Vagina (tissue), 2 donors: ENCODE results near the gene AMOTL2. TPM values are rescaled to one million over a fixed set of nuclear protein-coding genes. Genes with fewer than 3 reads are reported as not detected.

ENCODE experiments used
- DNase-seq, 2 donors: peaks; one replicate each; pipeline ENCODE4 v3.0.0-alpha.2; 2017; ENCODE audit errors: extremely low spot score in 2 of 2
- H3K27ac ChIP-seq: fragments of 200-600 bp; sonication (generic); one replicate; pipeline ENCODE4 v1.5.1; 2019
- H3K27me3 ChIP-seq: fragments of 200-600 bp; sonication (generic); one replicate; pipeline ENCODE4 v1.5.1; 2019
- H3K36me3 ChIP-seq, 2 donors: fragments of 200-600 bp; sonication (generic); one replicate each; pipeline ENCODE4 v1.5.1; 2017 to 2019
- H3K4me1 ChIP-seq: fragments of 200-600 bp; sonication (generic); one replicate; pipeline ENCODE4 v1.5.1; 2019
- H3K4me3 ChIP-seq, 2 donors: fragments of 200-600 bp; sonication (generic); 1 replicate in 1 of 2; 2 replicates in 1 of 2; pipeline ENCODE4 v1.5.1; 2016 to 2019
- H3K9me3 ChIP-seq: fragments of 200-600 bp; sonication (generic); one replicate; pipeline ENCODE4 v1.5.1; 2019
- CTCF ChIP-seq, 3 experiments: fragments of 450-650 bp in 2 of 3; fragments of 200-600 bp in 1 of 3; sonication (generic) in 1 of 3; IDR thresholded peaks; one replicate each; pipeline ENCODE4 v1.5.1; 2017 to 2019; ENCODE audit warnings: antibody characterized with exemption in 3 of 3, mild to moderate bottlenecking in 2 of 3, moderate library complexity in 2 of 3
- POLR2A ChIP-seq, 2 donors: fragments of 450-650 bp; IDR thresholded peaks; one replicate each; pipeline ENCODE4 v1.6.1; 2017; ENCODE audit warnings: antibody characterized with exemption in 2 of 2, mild to moderate bottlenecking in 2 of 2, moderate library complexity in 2 of 2
- POLR2AphosphoS5 ChIP-seq, 2 donors: sonication (generic); formaldehyde crosslinking; IDR thresholded peaks; one replicate each; pipeline ENCODE4 v1.9.0; 2017; ENCODE audit warnings: antibody characterized with exemption in 2 of 2, mild to moderate bottlenecking in 2 of 2, low read depth in 1 of 2; ENCODE audit not compliant: insufficient read depth in 1 of 2
- intact Hi-C: fragments of 100-400 bp; cut with DNase I; formaldehyde crosslinking; loops from one replicate; pipeline ENCODE4 v1.15.1; 2023
- total RNA-seq: library from RNA; depleted of rRNA; stranded (reverse); fragments of >200 nt; gene quantifications from one replicate; pipeline ENCODE4 v1.2.3, GENCODE V29; 2016

The AMOTL2 gene
- total RNA-seq, 1 donor from 2014 or later, result 60.6 TPM

GRCh38 chr3:134328147-134328591 is 46.1 kb downstream of the AMOTL2 start:
- DNase-seq, result no peak

GRCh38 chr3:134327594-134327975 is 46.7 kb downstream of the AMOTL2 start:
- no peak overlapping the region for H3K4me3 ChIP-seq
- peak overlapping the region; percentile 80 for H3K27ac ChIP-seq
- no peak for DNase-seq
- intact Hi-C loops, result no loop called here
- no peaks in the 10 kb centered on the region for H3K36me3 ChIP-seq
- TF ChIP-seq POLR2A (IDR thresholded peaks at IDR 0.05) (no peak), POLR2AphosphoS5 (IDR thresholded peaks at IDR 0.05; ENCODE audit: insufficient read depth in 1 of 2, low read depth in 1 of 2) (no peak), CTCF (IDR thresholded peaks at IDR 0.05) (no peak)
- no peaks in the 10 kb centered on the region for H3K27me3 ChIP-seq
- peaks cover 55% of the 10 kb centered on the region for H3K4me1 ChIP-seq
- no peaks in the 10 kb centered on the region for H3K9me3 ChIP-seq

More at GRCh38 chr3:134328147-134328591, 46.1 kb downstream of the AMOTL2 start:
- H3K36me3 ChIP-seq, result no peaks in the 10 kb centered on the region
- no peaks in the 10 kb centered on the region for H3K9me3 ChIP-seq
- TF ChIP-seq POLR2AphosphoS5 (IDR thresholded peaks at IDR 0.05; ENCODE audit: insufficient read depth in 1 of 2, low read depth in 1 of 2), result peak in 1 of 2 donors; percentile 24
- TF ChIP-seq CTCF (IDR thresholded peaks at IDR 0.05), result no peak
- H3K27ac ChIP-seq, result peak overlapping the region; percentile 80
- intact Hi-C loops, result no loop called here
- no peaks in the 10 kb centered on the region for H3K27me3 ChIP-seq
- no peak overlapping the region for H3K4me3 ChIP-seq
- peaks cover 60% of the 10 kb centered on the region for H3K4me1 ChIP-seq

- Histone ChIP-seq H3K27me3 (no peaks in the 10 kb centered on the region), H3K4me1 (peaks cover 48% of the 10 kb centered on the region), H3K36me3 (no peaks in the 10 kb centered on the region), H3K9me3 (no peaks in the 10 kb centered on the region), H3K27ac (peak overlapping the region; percentile 80), H3K4me3 (no peak overlapping the region)
- DNase-seq, result no peak
- no peak for TF ChIP-seq POLR2A (IDR thresholded peaks at IDR 0.05)
- peak in 1 of 2 donors; percentile 28 for TF ChIP-seq POLR2AphosphoS5 (IDR thresholded peaks at IDR 0.05; ENCODE audit: insufficient read depth in 1 of 2, low read depth in 1 of 2)
- no peak for TF ChIP-seq CTCF (IDR thresholded peaks at IDR 0.05)
- intact Hi-C loops, result no loop called here
These were observed 47.3 kb downstream of the AMOTL2 start for GRCh38 chr3:134326760-134327593.

GRCh38 chr3:134326126-134326525 is 48.1 kb downstream of the AMOTL2 start:
- H3K9me3 ChIP-seq, result no peaks in the 10 kb centered on the region
- intact Hi-C loops, result no loop called here
- H3K27me3 ChIP-seq, result no peaks in the 10 kb centered on the region
- peaks cover 40% of the 10 kb centered on the region for H3K4me1 ChIP-seq
- H3K36me3 ChIP-seq, result no peaks in the 10 kb centered on the region
- H3K4me3 ChIP-seq, result no peak overlapping the region
- TF ChIP-seq POLR2A (IDR thresholded peaks at IDR 0.05) (no peak), CTCF (IDR thresholded peaks at IDR 0.05) (no peak), POLR2AphosphoS5 (IDR thresholded peaks at IDR 0.05; ENCODE audit: insufficient read depth in 1 of 2, low read depth in 1 of 2) (no peak)
- DNase-seq, result no peak
- peak overlapping the region; percentile 80 for H3K27ac ChIP-seq

GRCh38 chr3:134325706-134326105 is 48.5 kb downstream of the AMOTL2 start:
- Histone ChIP-seq H3K27ac (peak overlapping the region; percentile 80), H3K4me3 (no peak overlapping the region), H3K4me1 (peaks cover 36% of the 10 kb centered on the region), H3K27me3 (no peaks in the 10 kb centered on the region), H3K9me3 (no peaks in the 10 kb centered on the region), H3K36me3 (no peaks in the 10 kb centered on the region)
- no peak for TF ChIP-seq CTCF (IDR thresholded peaks at IDR 0.05)
- no peak for TF ChIP-seq POLR2AphosphoS5 (IDR thresholded peaks at IDR 0.05; ENCODE audit: insufficient read depth in 1 of 2, low read depth in 1 of 2)
- no peak for TF ChIP-seq POLR2A (IDR thresholded peaks at IDR 0.05)
- DNase-seq, result no peak
- intact Hi-C loops, result no loop called here
